IMR-90 (cell line): ENCODE measurements around the gene ARHGAP23.
"Not testable (repeated sequence)": the region's sequence is repeated elsewhere in the genome, so short reads cannot be mapped to it uniquely, and the experiment has no call there.

Experiments
- BHLHE40 ChIP-seq: fragments of 150-350 bp; IDR thresholded peaks from 2 replicates; pipeline ENCODE4 v1.6.1; 2016; ENCODE audit warnings: mild to moderate bottlenecking, low read depth, low read length
- MAFK ChIP-seq: IDR thresholded peaks from 2 replicates; pipeline ENCODE4 v1.6.1; 2012; ENCODE audit warnings: low read depth, low read length, improper control_type of control experiment
- MAZ ChIP-seq: IDR thresholded peaks from 2 replicates; pipeline ENCODE4 v1.6.1; 2012; ENCODE audit warnings: low read depth, mild to moderate bottlenecking, low read length, improper control_type of control experiment, moderate library complexity, borderline replicate concordance
- MXI1 ChIP-seq: IDR thresholded peaks from 2 replicates; pipeline ENCODE4 v1.6.1; 2012; ENCODE audit warnings: low read depth, mild to moderate bottlenecking, low read length, moderate library complexity, borderline replicate concordance
- POLR2A ChIP-seq: IDR thresholded peaks from 2 replicates; pipeline ENCODE4 v1.6.1; 2012; ENCODE audit warnings: mild to moderate bottlenecking, low read depth, low read length
- RAD21 ChIP-seq: IDR thresholded peaks from 2 replicates; pipeline ENCODE4 v1.6.1; 2012; ENCODE audit warnings: low read length, improper control_type of control experiment
- RCOR1 ChIP-seq: IDR thresholded peaks from 2 replicates; pipeline ENCODE4 v1.6.1; 2012; ENCODE audit warnings: mild to moderate bottlenecking, low read length, improper control_type of control experiment; ENCODE audit not compliant: insufficient replicate concordance
- RFX5 ChIP-seq: IDR thresholded peaks from 2 replicates; pipeline ENCODE4 v1.8.0; 2012; ENCODE audit warnings: low read depth, mild to moderate bottlenecking, low read length, moderate library complexity
- SMC3 ChIP-seq: fragments of 150-350 bp; IDR thresholded peaks from 2 replicates; pipeline ENCODE4 v1.6.1; 2016; ENCODE audit warnings: low read depth, mild to moderate bottlenecking, antibody characterized with exemption, low read length, moderate library complexity
- TF ChIP-seq, protein P1 (sequence below): conservative IDR thresholded peaks from 2 replicates; pipeline ENCODE4 v1.5.1; 2012; ENCODE audit warnings: mild to moderate bottlenecking, low read depth, low read length, improper control_type of control experiment
- TF ChIP-seq, protein P2 (sequence below): fragments of 150-350 bp; IDR thresholded peaks from 2 replicates; pipeline ENCODE4 v1.6.1; 2017; ENCODE audit warnings: mild to moderate bottlenecking, antibody characterized with exemption, low read length, low read depth
- TF ChIP-seq, protein P3 (sequence below): fragments of 150-350 bp; IDR thresholded peaks from 2 replicates; pipeline ENCODE4 v1.6.1; 2016; ENCODE audit warnings: low read depth, mild to moderate bottlenecking, low read length, moderate library complexity, borderline replicate concordance

DNA sequence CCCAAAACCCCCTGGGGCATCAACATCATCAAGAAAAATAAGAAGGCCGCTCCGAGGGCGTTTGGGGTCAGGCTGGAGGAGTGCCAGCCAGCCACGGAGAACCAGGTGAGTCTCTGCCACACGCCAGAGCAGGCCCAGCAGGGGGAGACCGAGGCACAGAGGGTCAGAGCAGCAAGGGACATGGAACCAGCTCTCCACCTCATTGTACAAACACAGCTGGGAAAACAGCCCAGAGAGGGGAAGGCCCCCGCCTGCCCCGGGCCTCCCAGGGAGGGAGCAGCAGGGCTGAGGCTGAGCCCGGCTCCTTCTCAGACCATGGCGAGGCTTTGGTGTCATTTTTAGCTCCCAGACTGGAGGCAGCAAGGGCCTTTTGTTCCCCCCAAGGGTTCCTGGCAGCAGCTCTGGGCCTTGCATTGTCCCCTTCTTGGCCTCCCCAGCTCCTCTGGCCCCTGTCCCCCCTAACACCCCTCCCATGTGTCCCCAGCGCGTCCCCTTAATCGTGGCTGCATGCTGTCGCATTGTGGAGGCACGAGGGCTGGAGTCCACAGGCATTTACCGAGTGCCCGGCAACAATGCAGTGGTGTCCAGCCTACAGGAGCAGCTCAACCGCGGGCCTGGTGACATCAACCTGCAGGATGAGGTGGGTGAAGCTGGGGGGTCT, 53.9 kb downstream of the ARHGAP23 start:
- TF ChIP-seq, protein P1, sequence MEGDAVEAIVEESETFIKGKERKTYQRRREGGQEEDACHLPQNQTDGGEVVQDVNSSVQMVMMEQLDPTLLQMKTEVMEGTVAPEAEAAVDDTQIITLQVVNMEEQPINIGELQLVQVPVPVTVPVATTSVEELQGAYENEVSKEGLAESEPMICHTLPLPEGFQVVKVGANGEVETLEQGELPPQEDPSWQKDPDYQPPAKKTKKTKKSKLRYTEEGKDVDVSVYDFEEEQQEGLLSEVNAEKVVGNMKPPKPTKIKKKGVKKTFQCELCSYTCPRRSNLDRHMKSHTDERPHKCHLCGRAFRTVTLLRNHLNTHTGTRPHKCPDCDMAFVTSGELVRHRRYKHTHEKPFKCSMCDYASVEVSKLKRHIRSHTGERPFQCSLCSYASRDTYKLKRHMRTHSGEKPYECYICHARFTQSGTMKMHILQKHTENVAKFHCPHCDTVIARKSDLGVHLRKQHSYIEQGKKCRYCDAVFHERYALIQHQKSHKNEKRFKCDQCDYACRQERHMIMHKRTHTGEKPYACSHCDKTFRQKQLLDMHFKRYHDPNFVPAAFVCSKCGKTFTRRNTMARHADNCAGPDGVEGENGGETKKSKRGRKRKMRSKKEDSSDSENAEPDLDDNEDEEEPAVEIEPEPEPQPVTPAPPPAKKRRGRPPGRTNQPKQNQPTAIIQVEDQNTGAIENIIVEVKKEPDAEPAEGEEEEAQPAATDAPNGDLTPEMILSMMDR: not testable (repeated sequence)
- TF ChIP-seq, protein P2, sequence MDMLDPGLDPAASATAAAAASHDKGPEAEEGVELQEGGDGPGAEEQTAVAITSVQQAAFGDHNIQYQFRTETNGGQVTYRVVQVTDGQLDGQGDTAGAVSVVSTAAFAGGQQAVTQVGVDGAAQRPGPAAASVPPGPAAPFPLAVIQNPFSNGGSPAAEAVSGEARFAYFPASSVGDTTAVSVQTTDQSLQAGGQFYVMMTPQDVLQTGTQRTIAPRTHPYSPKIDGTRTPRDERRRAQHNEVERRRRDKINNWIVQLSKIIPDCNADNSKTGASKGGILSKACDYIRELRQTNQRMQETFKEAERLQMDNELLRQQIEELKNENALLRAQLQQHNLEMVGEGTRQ: not testable (repeated sequence)
- TF ChIP-seq RAD21, MXI1, BHLHE40, POLR2A, MAZ, RCOR1, MAFK, SMC3, RFX5: not testable (repeated sequence)
- TF ChIP-seq, protein P3, sequence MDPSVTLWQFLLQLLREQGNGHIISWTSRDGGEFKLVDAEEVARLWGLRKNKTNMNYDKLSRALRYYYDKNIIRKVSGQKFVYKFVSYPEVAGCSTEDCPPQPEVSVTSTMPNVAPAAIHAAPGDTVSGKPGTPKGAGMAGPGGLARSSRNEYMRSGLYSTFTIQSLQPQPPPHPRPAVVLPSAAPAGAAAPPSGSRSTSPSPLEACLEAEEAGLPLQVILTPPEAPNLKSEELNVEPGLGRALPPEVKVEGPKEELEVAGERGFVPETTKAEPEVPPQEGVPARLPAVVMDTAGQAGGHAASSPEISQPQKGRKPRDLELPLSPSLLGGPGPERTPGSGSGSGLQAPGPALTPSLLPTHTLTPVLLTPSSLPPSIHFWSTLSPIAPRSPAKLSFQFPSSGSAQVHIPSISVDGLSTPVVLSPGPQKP: not testable (repeated sequence)
